Kidney capillary endothelial cell (primary cell): Measurements from ENCODE around the gene COL4A2.
A peak's percentile ranks its signal among the peaks of the same experiment; 100 is the strongest.

Source experiments
- DNase-seq: peaks from one replicate; pipeline ENCODE4 v3.0.0-alpha.2; 2018; ENCODE audit warnings: low spot score

COL4A2 gene

GRCh38 chr13:110419381-110419791 lies 112.3 kb downstream of the COL4A2 start:
- peak; percentile 79 for DNase-seq

GRCh38 chr13:110419946-110420345 lies 112.9 kb downstream of the COL4A2 start:
- no peak for DNase-seq

- DNase-seq, result peak; percentile 77
Observed at GRCh38 chr13:110420626-110421025, 113.5 kb downstream of the COL4A2 start.

- no peak for DNase-seq
Observed at GRCh38 chr13:110421061-110421460, 114.0 kb downstream of the COL4A2 start.

- DNase-seq, result no peak
Observed at GRCh38 chr13:110421696-110422385, 114.8 kb downstream of the COL4A2 start.

DNA sequence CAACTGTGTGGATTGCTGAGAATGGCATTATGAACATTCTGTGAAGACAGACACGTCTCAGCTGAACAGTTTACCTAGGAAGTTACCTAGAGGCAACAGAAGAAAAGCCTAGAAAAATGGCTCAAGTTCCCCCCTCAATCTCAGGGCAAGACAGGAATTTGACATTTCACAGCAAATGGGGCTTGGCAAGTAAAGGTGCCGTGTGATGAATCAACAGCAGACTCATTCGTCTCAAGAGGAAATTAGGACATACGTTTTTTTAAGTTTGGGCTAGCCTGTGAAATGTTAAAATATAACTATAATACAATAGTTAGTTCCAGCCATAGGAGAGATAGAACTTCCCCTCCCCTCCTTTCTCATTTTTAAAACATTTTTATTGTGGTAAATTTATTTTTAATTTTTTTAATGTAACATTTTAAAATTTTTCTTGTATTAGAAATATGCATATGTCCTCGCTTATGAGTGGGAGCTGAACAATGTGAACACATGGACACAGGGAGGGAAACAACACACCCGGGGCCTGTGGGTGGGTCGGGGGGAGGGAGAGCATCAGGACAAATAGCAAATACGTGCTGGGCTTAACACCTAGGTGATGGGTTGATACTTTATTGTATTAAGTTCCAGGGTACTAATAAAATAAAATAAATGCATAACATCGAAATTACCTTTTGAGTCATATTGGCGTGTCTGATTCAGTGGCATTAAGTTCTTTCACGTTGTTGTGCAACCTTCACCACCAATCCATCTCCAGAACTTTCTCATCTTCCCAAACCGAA lies 116.0 kb downstream of the COL4A2 start:
- no peak for DNase-seq

- DNase-seq, result peak; percentile 87
Observed at GRCh38 chr13:110423689-110424302, 116.7 kb downstream of the COL4A2 start.

- no peak for DNase-seq
Observed at GRCh38 chr13:110424569-110425443, 117.7 kb downstream of the COL4A2 start.

GRCh38 chr13:110425444-110425780 lies 118.3 kb downstream of the COL4A2 start:
- DNase-seq, result no peak

GRCh38 chr13:110426735-110427134 lies 119.7 kb downstream of the COL4A2 start:
- DNase-seq, result no peak

DNA sequence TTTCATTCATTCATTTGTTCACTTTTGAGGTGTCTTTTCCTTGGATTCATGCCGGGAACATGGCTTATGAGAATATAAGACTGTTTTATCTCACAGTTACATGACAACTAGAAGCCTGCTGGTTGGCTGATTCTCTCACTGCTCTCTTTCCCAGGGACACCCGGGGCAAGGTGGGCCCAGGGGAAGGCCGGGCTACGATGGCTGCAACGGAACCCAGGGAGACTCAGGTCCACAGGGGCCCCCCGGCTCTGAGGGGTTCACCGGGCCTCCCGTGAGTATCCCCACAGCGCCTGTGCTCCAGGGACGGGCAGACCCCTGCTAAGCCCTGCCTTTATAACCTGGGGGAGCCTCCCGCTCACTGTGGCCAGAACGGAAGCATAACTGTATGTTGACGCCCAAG lies 121.2 kb downstream of the COL4A2 start:
- no peak for DNase-seq

DNA sequence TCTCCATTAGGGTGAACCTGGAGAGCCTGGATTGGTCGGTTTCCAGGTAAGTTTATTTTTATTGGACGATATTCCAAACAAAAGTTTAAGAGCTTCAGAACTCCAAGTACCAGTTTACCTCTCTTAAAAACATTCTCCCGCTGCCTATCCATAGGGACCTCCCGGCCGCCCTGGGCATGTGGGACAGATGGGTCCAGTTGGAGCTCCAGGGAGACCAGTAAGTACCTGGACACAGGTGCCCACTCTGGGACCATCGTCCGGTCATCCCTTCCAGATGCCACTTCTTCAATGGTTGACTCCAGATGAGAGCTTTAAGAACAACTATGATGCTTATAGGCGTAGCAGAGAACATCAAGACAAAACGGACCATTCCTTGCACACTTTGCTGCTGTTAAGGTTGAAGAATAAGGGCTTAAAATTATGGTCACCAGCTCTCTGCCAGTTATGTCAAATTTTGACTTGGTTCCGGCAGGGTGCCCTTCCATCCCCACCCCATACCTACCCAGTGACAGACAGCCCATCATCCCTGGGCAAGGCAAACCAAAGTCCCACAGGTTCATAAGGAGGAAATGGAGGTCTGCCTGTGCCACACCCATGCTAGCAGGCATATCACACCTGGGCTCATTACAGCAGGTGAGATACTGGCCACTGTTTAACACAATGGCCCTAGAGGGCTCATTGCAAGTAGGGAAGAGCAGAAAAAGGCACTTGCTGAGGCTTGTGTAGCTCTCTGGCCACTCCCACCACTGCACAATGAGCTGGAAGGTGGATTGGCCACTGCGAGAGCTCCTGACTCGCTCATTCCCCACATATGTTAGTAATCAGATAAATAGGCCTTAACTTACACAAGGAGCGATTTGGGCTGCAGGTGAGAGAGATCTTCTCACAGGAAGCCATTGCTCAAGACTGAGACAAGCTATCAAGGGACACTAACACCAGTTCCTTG lies 123.6 kb downstream of the COL4A2 start:
- no peak for DNase-seq

- DNase-seq, result no peak
Observed at GRCh38 chr13:110431425-110432294, 124.6 kb downstream of the COL4A2 start.

GRCh38 chr13:110432522-110432921 lies 125.4 kb downstream of the COL4A2 start:
- DNase-seq, result no peak

DNA sequence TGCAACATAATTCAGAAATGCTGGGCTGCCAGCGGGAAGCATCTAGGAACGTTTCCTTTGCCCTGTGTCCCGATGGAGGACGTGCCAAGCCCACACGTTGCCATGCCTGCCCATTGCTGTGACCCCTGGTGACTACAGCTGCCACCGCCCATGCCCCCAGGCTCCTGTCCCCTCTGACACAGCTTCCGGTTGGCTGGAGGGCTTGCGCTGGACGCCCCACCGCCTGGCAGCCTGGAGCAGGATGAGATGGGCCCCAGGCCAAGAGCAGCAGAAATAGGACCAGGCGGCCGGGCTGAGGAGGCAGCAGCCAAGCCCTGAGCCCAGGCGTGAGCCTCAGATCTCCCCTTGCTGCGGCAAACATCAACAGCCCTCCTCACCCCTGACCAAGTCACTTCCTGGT lies 125.9 kb downstream of the COL4A2 start:
- DNase-seq, result peak; percentile 69

DNA sequence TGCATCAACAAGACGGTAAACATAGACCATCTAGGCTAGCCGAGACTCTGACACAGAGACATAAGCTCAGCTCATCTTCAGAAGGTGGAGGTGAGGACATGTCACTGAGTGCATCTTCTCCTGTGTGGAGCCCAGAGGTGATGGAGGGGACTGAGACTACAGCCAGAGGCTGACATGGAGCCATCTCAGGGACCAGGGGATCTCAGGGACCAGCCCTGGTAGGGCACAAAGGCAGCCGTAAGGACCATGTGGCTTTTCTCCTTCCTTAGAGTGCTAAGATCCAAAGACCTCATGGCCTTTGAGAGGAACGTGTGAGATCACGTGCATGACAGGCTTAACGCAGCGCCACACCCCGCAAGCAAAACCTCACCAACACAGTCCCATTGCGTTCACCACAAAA lies 127.5 kb downstream of the COL4A2 start:
- no peak for DNase-seq

GRCh38 chr13:110435331-110435730 lies 128.2 kb downstream of the COL4A2 start:
- DNase-seq, result no peak

DNA sequence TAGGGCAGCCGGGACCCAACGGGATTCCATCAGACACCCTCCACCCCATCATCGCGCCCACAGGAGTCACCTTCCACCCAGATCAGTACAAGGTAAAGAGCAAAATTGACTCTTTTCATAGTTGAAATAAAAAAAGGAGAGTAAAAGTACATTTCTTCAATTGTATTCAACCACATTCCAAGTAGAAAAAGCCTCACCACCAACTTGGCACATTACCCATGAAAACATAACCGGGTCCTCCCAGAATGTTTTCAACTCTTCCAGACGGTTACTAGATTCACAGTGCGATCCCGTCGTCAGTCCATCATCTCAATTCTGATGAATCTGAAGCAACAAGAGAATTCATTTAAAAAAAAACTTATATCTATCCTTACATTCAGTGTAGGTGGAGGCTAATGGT lies 129.2 kb downstream of the COL4A2 start:
- no peak for DNase-seq

DNA sequence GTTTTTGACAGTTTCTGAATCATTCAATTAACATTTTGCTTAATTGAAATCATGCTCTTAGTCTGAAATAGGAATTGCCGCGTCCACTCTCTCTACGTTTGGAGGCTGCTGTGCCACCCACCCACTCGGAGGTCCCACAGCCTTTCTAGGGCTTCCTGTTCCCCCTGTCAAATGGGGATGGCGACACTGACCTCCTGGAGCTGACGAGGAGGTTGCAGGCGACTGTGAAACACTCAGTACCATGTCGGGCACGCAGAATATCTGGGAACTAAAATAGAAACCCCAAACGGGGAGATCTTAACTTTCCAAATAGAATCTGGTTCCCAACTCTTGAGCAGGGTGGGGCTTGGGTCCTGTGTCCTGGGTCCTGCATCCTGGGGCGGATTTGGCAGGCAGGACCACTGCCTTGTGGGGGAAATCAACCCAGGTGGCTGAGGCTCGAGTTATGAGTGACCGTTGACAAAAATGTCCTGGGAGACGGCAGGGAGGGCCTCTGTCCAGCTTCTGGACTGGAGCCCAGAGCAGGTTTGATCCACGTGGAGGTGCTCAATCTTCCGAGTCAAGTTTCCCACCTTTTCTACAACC lies 129.8 kb downstream of the COL4A2 start:
- no peak for DNase-seq

DNA sequence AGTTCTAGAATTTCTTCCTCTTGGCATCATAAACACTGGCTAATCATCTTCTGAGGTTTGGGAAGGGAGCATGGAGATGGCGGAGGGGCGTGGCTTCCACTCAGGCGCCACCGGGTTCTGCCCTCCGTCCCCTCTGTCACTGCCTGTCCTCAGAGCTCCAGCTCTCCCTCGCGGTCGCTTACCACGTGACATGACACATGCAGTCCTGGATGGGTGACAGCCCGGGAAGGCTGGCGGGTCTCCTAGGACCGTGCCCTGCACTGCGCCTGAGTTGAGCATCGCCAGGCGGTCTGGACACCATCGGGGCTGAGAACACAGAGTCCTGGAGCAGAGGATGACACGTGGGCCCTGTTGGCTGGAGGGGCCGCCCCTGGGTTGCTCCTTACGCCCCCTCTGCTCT lies 131.1 kb downstream of the COL4A2 start:
- DNase-seq, result no peak
